Omental fat pad (tissue), 4 donors: ENCODE results near the gene IL1B. TPM values are rescaled to one million over a fixed set of nuclear protein-coding genes. Genes with fewer than 3 reads are reported as not detected.
A peak's percentile ranks its signal among the peaks of the same experiment; 100 is the strongest.

Source experiments
- ATAC-seq: fragments of 150-250 bp; one replicate; pipeline ENCODE4 v1.9.1; 2016; ENCODE audit warnings: mild to moderate bottlenecking, moderate library complexity; ENCODE audit not compliant: low FRiP score
- DNase-seq: peaks from one replicate; pipeline ENCODE4 v3.0.0-alpha.2; 2019; ENCODE audit warnings: low spot score
- CTCF ChIP-seq, 3 donors: fragments of 450-650 bp; IDR thresholded peaks; one replicate each; pipeline ENCODE4 v1.5.1; 2016 to 2017; ENCODE audit warnings: antibody characterized with exemption in 3 of 3, mild to moderate bottlenecking in 3 of 3, moderate library complexity in 2 of 3
- total RNA-seq, 4 donors: library from RNA; depleted of rRNA; stranded (reverse); fragments of >200 nt; gene quantifications; one replicate each; pipeline ENCODE4 v1.1.0, GENCODE V29; 2016

The IL1B gene
- total RNA-seq, 4 donors from 2014 or later: 2.6 to 50.5 (median 7.3) TPM

- no peak for TF ChIP-seq CTCF (IDR thresholded peaks at IDR 0.05)
- no peak for DNase-seq
- peak; percentile 38 for ATAC-seq
These were observed 7.2 kb downstream of the IL1B start for GRCh38 chr2:112829101-112829960.

GRCh38 chr2:112828251-112828691 is 8.3 kb downstream of the IL1B start:
- TF ChIP-seq CTCF (IDR thresholded peaks at IDR 0.05): no peak
- ATAC-seq (no peak), DNase-seq (no peak)

GRCh38 chr2:112827604-112828185 is 8.9 kb downstream of the IL1B start:
- no peak for DNase-seq

DNA sequence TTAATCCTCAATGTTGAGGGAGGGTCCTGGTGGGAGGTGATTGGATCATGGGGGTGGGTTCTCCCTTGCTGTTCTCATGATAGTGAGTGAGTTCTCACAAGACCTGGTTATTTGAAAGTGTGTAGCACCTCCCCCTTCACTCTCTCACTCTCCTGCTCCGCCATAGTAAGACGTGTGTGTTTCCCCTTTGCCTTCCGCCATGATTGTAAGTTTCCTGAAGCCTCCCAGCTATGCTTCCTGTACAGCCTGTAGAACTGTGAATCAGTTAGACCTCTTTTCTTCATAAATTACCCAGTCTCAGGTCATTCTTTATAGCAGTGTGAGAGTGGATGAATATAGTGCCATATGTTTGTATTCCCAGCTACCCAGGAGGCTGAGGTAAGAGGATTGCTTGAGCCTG is 9.6 kb downstream of the IL1B start:
- TF ChIP-seq CTCF (IDR thresholded peaks at IDR 0.05): no peak
- no peak for DNase-seq
- no peak for ATAC-seq

More at GRCh38 chr2:112827604-112828185, 8.9 kb downstream of the IL1B start:
- no peak for ATAC-seq
- no peak for TF ChIP-seq CTCF (IDR thresholded peaks at IDR 0.05)

GRCh38 chr2:112825706-112826105 is 10.9 kb downstream of the IL1B start:
- no peak for ATAC-seq
- no peak for TF ChIP-seq CTCF (IDR thresholded peaks at IDR 0.05)
- no peak for DNase-seq

DNA sequence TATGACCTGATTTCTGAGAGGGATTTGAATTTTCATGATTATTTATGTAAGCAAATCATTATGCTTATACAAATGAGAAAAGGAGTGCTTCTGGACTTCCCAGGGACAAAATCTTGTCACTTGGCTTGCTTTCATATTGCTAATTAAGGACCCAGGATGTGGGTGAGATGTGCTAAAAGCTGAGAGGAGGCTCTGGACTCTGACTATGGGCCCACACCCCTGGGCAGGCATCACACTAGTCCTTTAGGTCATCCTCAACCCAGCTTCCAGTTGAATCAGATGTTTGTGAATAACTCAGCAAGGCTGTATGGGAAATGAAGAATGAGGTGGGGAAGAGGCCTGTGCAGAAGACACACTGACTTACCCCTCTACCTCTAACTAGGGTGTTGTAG is 11.9 kb downstream of the IL1B start:
- no peak for TF ChIP-seq CTCF (IDR thresholded peaks at IDR 0.05)
- ATAC-seq (no peak), DNase-seq (no peak)

- ATAC-seq (no peak), DNase-seq (no peak)
- TF ChIP-seq CTCF (IDR thresholded peaks at IDR 0.05): no peak
These were observed 14.9 kb downstream of the IL1B start for GRCh38 chr2:112821682-112822081.
